HG02973 (cell line): Measurements from ENCODE around the gene TEX35.

Experiments used
- ATAC-seq: cut with Tn5 transposase; IDR thresholded peaks from one replicate; pipeline ENCODE4 v1.9.1; 2021; ENCODE audit warnings: moderate library complexity; ENCODE audit not compliant: unreplicated experiment

Gene TEX35

GRCh38 chr1:178516110-178516509, 3.2 kb downstream of the TEX35 start:
- no peak for ATAC-seq

- ATAC-seq, result no peak
Measured at GRCh38 chr1:178518894-178519293, 6.0 kb downstream of the TEX35 start.

GRCh38 chr1:178520803-178521202, 7.9 kb downstream of the TEX35 start:
- ATAC-seq, result no peak

GRCh38 chr1:178521241-178521640, 8.3 kb downstream of the TEX35 start:
- ATAC-seq, result no peak

- no peak for ATAC-seq
Measured at GRCh38 chr1:178527117-178527516, 14.2 kb downstream of the TEX35 start.

GRCh38 chr1:178528228-178528952, 15.5 kb downstream of the TEX35 start:
- ATAC-seq, result no peak

- no peak for ATAC-seq
Measured at GRCh38 chr1:178528953-178529335, 16.0 kb downstream of the TEX35 start.

GRCh38 chr1:178529364-178530036, 16.6 kb downstream of the TEX35 start:
- ATAC-seq, result no peak

GRCh38 chr1:178530037-178530402, 17.1 kb downstream of the TEX35 start:
- no peak for ATAC-seq

GRCh38 chr1:178530502-178530901, 17.6 kb downstream of the TEX35 start:
- ATAC-seq, result no peak

- ATAC-seq, result peak; percentile 19
Measured at GRCh38 chr1:178531887-178532286, 19.0 kb downstream of the TEX35 start.

- ATAC-seq, result peak; percentile 86
Measured at GRCh38 chr1:178532392-178532791, 19.5 kb downstream of the TEX35 start.

GRCh38 chr1:178533121-178533946, 20.4 kb downstream of the TEX35 start:
- no peak for ATAC-seq

- ATAC-seq, result no peak
Measured at GRCh38 chr1:178534137-178534868, 21.4 kb downstream of the TEX35 start.

- ATAC-seq, result no peak
Measured at GRCh38 chr1:178536329-178536728, 23.4 kb downstream of the TEX35 start.

- no peak for ATAC-seq
Measured at GRCh38 chr1:178536844-178537371, 24.0 kb downstream of the TEX35 start.

- no peak for ATAC-seq
Measured at GRCh38 chr1:178537382-178538090, 24.6 kb downstream of the TEX35 start.

- no peak for ATAC-seq
Measured at GRCh38 chr1:178538192-178538916, 25.4 kb downstream of the TEX35 start.

- ATAC-seq, result no peak
Measured at GRCh38 chr1:178539291-178539690, 26.4 kb downstream of the TEX35 start.

GRCh38 chr1:178540204-178540603, 27.3 kb downstream of the TEX35 start:
- ATAC-seq, result no peak
